Measurements from ENCODE around the gene RAMP3. TPM values are rescaled to one million over a fixed set of nuclear protein-coding genes. Genes with fewer than 3 reads are reported as not detected.

The RAMP3 gene
- total RNA-seq, 1 donor from 2014 or later, result 586 TPM

DNA sequence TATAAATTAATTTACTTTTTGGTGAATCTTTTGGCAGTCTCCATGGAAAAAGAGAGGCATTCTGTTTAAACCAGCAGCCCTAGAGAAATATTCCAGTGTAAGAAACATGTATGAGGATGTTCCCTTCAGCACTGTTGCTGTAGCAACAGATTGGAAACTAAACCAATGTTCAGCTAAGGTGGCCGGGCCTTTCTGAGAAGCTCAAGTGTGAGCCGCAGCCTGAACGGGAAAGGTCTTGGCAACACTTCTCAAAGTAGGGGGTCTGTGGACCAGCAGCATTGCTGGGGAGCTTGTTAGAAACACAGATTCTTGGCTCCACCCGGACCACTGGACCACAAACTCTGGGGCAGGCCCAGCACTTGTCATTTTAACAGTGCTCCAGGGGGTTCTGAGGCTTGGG, 36.2 kb downstream of the RAMP3 start:
- Histone ChIP-seq H3K36me3 (no peaks in the 10 kb centered on the region), H3K27ac (no peak overlapping the region), H3K27me3 (no peaks in the 10 kb centered on the region), H3K4me3 (no peak overlapping the region), H3K4me1 (no peaks in the 10 kb centered on the region), H3K9me3 (no peaks in the 10 kb centered on the region)
- TF ChIP-seq, protein P1, sequence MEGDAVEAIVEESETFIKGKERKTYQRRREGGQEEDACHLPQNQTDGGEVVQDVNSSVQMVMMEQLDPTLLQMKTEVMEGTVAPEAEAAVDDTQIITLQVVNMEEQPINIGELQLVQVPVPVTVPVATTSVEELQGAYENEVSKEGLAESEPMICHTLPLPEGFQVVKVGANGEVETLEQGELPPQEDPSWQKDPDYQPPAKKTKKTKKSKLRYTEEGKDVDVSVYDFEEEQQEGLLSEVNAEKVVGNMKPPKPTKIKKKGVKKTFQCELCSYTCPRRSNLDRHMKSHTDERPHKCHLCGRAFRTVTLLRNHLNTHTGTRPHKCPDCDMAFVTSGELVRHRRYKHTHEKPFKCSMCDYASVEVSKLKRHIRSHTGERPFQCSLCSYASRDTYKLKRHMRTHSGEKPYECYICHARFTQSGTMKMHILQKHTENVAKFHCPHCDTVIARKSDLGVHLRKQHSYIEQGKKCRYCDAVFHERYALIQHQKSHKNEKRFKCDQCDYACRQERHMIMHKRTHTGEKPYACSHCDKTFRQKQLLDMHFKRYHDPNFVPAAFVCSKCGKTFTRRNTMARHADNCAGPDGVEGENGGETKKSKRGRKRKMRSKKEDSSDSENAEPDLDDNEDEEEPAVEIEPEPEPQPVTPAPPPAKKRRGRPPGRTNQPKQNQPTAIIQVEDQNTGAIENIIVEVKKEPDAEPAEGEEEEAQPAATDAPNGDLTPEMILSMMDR (IDR thresholded peaks at IDR 0.05), result no peak
- no peak for DNase-seq (ENCODE audit: low spot score in 2 of 2)
- intact Hi-C loops (cut with DNase I), result no loop called here

DNA sequence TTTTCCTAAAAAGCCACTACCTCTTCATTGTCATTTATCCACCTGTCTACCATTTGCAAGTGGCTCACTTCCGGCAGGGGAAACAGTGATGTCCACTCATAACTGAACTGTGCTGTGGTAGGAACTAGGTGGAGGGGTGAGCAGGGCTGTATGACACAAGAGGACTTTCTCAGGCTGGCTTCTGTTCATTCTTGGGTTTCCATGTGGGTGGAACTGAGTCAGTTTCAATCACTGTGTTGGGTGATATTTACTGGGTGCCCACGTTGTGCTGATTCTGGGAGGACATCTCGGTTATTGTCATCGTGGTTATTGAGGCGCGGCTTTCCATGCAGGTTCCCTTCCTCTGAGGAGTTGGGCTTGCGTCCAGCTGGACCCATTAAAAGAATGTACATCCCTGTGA, 38.8 kb downstream of the RAMP3 start:
- no peaks in the 10 kb centered on the region for H3K9me3 ChIP-seq
- H3K27ac ChIP-seq, result no peak overlapping the region
- no peaks in the 10 kb centered on the region for H3K27me3 ChIP-seq
- H3K4me3 ChIP-seq, result no peak overlapping the region
- no peaks in the 10 kb centered on the region for H3K4me1 ChIP-seq
- TF ChIP-seq, protein P1 (IDR thresholded peaks at IDR 0.05), result no peak
- intact Hi-C loops (cut with DNase I), result no loop called here
- no peaks in the 10 kb centered on the region for H3K36me3 ChIP-seq
- no peak for DNase-seq (ENCODE audit: low spot score in 2 of 2)

DNA sequence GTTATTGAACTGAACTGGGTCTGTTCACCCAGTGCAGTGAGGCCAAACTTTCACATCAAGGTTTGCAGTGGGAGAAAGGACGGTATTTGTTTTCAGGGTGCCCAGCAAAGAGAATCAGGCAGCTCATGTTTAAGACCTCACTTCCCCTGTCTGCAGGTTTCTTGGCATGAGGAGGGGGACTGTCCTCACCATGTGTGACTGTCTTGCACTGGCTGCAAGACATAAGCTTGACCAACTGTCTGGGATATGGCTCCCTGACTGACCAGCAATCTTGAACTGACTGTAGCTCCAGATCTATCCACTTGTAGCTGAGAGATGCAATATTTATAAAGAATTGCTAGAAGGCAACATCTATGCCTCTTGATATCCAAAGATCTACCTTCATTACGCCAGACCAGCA, 39.9 kb downstream of the RAMP3 start:
- Histone ChIP-seq H3K27me3 (no peaks in the 10 kb centered on the region), H3K4me3 (no peak overlapping the region), H3K27ac (no peak overlapping the region), H3K4me1 (no peaks in the 10 kb centered on the region), H3K36me3 (no peaks in the 10 kb centered on the region), H3K9me3 (no peaks in the 10 kb centered on the region)
- TF ChIP-seq, protein P1 (IDR thresholded peaks at IDR 0.05), result no peak
- intact Hi-C loops (cut with DNase I), result no loop called here
- DNase-seq (ENCODE audit: low spot score in 2 of 2), result no peak

DNA sequence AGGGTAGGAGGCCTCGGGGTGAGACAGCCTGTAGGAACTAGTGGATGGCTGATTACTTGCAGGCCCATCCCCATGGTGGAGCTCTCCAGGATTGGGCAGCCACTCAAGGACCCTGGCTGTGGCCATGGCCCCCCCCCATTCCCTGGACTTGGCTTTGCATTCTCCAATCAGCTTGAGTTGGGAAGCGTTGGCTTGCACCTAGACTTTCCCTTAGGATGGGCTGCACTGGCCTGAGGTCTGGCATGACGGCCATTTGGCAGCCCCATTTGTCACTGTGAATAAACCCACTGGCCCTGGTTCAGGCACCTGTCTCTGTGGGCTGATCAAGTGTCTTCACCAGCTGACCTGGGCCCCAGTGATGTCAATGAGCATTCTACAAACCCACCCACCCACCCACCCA, 41.4 kb downstream of the RAMP3 start:
- TF ChIP-seq, protein P1 (IDR thresholded peaks at IDR 0.05), result no peak
- intact Hi-C loops (cut with DNase I), result no loop called here

DNA sequence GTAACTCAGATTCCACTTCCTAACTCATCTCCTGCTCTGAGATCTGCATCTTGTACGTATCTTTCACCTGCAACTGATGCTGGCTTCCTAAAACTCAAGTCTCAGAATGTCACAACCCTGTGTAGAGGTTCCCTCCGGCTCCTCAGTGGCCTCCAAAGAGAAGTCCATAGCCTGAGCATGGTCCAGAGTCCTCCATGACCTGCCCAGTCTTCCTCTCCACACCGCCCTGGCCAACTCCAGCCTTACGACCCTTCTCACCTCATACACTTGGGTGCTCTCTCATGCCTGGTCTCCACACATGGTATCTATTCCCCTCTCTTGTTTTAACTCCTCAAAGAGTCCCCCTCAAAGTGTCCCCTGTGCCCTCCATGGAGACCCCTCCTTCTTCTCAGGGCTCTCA, 41.9 kb downstream of the RAMP3 start:
- TF ChIP-seq, protein P1 (IDR thresholded peaks at IDR 0.05), result no peak
- H3K27ac ChIP-seq, result no peak overlapping the region
- intact Hi-C loops (cut with DNase I), result no loop called here
- no peaks in the 10 kb centered on the region for H3K9me3 ChIP-seq
- no peaks in the 10 kb centered on the region for H3K4me1 ChIP-seq
- no peak for DNase-seq (ENCODE audit: low spot score in 2 of 2)
- no peaks in the 10 kb centered on the region for H3K36me3 ChIP-seq
- H3K4me3 ChIP-seq, result no peak overlapping the region
- H3K27me3 ChIP-seq, result no peaks in the 10 kb centered on the region

More for the DNA sequence above, 41.4 kb downstream of the RAMP3 start:
- Histone ChIP-seq H3K27ac (no peak overlapping the region), H3K36me3 (no peaks in the 10 kb centered on the region), H3K4me1 (no peaks in the 10 kb centered on the region), H3K27me3 (no peaks in the 10 kb centered on the region), H3K9me3 (no peaks in the 10 kb centered on the region), H3K4me3 (no peak overlapping the region)
- no peak for DNase-seq (ENCODE audit: low spot score in 2 of 2)

DNA sequence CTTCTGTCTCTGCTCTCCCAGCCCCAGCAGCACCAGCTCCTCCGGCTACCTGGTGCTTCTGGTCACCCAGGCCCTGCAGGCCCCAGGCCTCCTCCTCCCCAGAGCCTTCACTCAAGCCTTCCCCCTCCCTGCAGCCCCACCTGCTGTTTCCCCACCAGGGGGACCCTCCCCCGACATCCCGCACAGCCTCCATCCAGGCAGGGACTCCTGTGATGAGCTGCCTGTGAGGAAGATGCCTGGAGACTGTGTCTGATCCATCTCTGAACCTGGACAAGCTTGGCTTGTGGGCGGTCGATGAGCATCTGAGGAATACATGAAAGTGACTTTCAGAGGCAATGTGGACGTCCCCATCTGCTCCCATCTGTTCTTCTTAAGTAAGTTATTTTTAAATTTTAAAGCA, 45.0 kb downstream of the RAMP3 start:
- H3K36me3 ChIP-seq, result no peaks in the 10 kb centered on the region
- no peak for DNase-seq (ENCODE audit: low spot score in 2 of 2)
- no peaks in the 10 kb centered on the region for H3K4me1 ChIP-seq
- TF ChIP-seq, protein P1 (IDR thresholded peaks at IDR 0.05), result no peak
- no peaks in the 10 kb centered on the region for H3K9me3 ChIP-seq
- no peak overlapping the region for H3K4me3 ChIP-seq
- intact Hi-C loops (cut with DNase I), result no loop called here
- H3K27ac ChIP-seq, result no peak overlapping the region
- no peaks in the 10 kb centered on the region for H3K27me3 ChIP-seq

Data from ascending aorta (tissue), 2 donors.